Measurements from ENCODE around the gene EPHB2.

- TF ChIP-seq POLR2A (IDR thresholded peaks at IDR 0.05) = no peak
- no peak for TF ChIP-seq CTCF (IDR thresholded peaks at IDR 0.05)
These were observed 101.6 kb downstream of the EPHB2 start for GRCh38 chr1:22812092-22812880.
